Neural progenitor cell (in vitro differentiated cells): Measurements from ENCODE around the gene CDK2AP2. TPM values are rescaled to one million over a fixed set of nuclear protein-coding genes. Genes with fewer than 3 reads are reported as not detected.
"Not testable (repeated sequence)": the region's sequence is repeated elsewhere in the genome, so short reads cannot be mapped to it uniquely, and the experiment has no call there.

Experiments
- DNase-seq: peaks from one replicate; pipeline ENCODE4 v3.0.0-alpha.2; 2016; ENCODE audit warnings: low spot score
- H2AFZ ChIP-seq: fragments of 200-600 bp; sonication (generic); replicated peaks from 2 replicates; pipeline ENCODE4 v1.6.1; 2016; ENCODE audit warnings: antibody characterized with exemption
- H3F3A ChIP-seq: fragments of 200-600 bp; sonication (generic); 2 replicates; pipeline ENCODE4 v1.6.1; 2016; ENCODE audit warnings: antibody characterized with exemption, low read depth
- H3K27ac ChIP-seq: fragments of 200-600 bp; sonication (generic); 2 replicates; pipeline ENCODE4 v1.5.1; 2016; ENCODE audit warnings: mild to moderate bottlenecking
- H3K27me3 ChIP-seq: fragments of 200-600 bp; sonication (generic); 2 replicates; pipeline ENCODE4 v1.6.1; 2016; ENCODE audit warnings: mild to moderate bottlenecking, moderate library complexity
- H3K36me3 ChIP-seq: fragments of 200-600 bp; sonication (generic); 2 replicates; pipeline ENCODE4 v1.5.1; 2016
- H3K4me1 ChIP-seq: fragments of 200-600 bp; sonication (generic); 2 replicates; pipeline ENCODE4 v1.6.1; 2016; ENCODE audit warnings: mixed run types
- H3K4me2 ChIP-seq: fragments of 200-600 bp; sonication (generic); 2 replicates; pipeline ENCODE4 v1.6.1; 2016
- H3K4me3 ChIP-seq: fragments of 200-600 bp; sonication (generic); 2 replicates; pipeline ENCODE4 v1.5.1; 2016
- H3K79me2 ChIP-seq: fragments of 200-600 bp; sonication (generic); 2 replicates; pipeline ENCODE4 v1.6.1; 2016; ENCODE audit warnings: low read depth
- H3K9ac ChIP-seq: fragments of 200-600 bp; sonication (generic); 2 replicates; pipeline ENCODE4 v1.6.1; 2016
- H3K9me3 ChIP-seq: fragments of 200-600 bp; sonication (generic); 2 replicates; pipeline ENCODE4 v1.5.1; 2016; ENCODE audit warnings: low read depth
- H4K20me1 ChIP-seq: fragments of 200-600 bp; sonication (generic); 2 replicates; pipeline ENCODE4 v1.6.1; 2016; ENCODE audit warnings: low read depth
- H3K27ac Mint-ChIP-seq: 3 replicates; pipeline ENCODE4 v1.8.0; 2021; ENCODE audit warnings: mixed read lengths
- H3K27me3 Mint-ChIP-seq: 2 replicates; pipeline ENCODE4 v1.8.0; 2022; ENCODE audit warnings: low read depth, mild to moderate bottlenecking, inconsistent platforms, moderate library complexity, mixed read lengths; ENCODE audit not compliant: insufficient read depth
- H3K36me3 Mint-ChIP-seq: 3 replicates; pipeline ENCODE4 v1.8.0; 2021; ENCODE audit warnings: mixed read lengths
- H3K4me1 Mint-ChIP-seq: 3 replicates; pipeline ENCODE4 v1.8.0; 2021; ENCODE audit warnings: mixed read lengths
- H3K4me3 Mint-ChIP-seq: 3 replicates; pipeline ENCODE4 v1.8.0; 2021; ENCODE audit warnings: mild to moderate bottlenecking, moderate library complexity, mixed read lengths
- H3K9me3 Mint-ChIP-seq: 3 replicates; pipeline ENCODE4 v1.8.0; 2020; ENCODE audit warnings: mixed read lengths
- CTCF ChIP-seq: fragments of 200-600 bp; sonication (generic); IDR thresholded peaks from 2 replicates; pipeline ENCODE4 v1.5.1; 2017; ENCODE audit warnings: antibody characterized with exemption, mild to moderate bottlenecking
- EZH2 ChIP-seq: fragments of 200-600 bp; sonication (generic); IDR thresholded peaks from 2 replicates; pipeline ENCODE4 v1.6.1; 2017; ENCODE audit warnings: antibody characterized with exemption, mild to moderate bottlenecking, moderate library complexity
- EZH2phosphoT487 ChIP-seq: fragments of 200-600 bp; sonication (generic); IDR thresholded peaks from 2 replicates; pipeline ENCODE4 v1.6.1; 2017; ENCODE audit warnings: antibody characterized with exemption
- total RNA-seq: library from RNA; depleted of rRNA; stranded (reverse); fragments of >200 nt; gene quantifications from 2 replicates; pipeline ENCODE4 v1.2.3, GENCODE V29; 2015; ENCODE audit warnings: low replicate concordance

Gene CDK2AP2
- total RNA-seq, 1 donor from 2014 or later = 2.1 TPM

- peaks cover 36% of the 10 kb centered on the region for H3K4me1 Mint-ChIP-seq
- peak overlapping the region; percentile 59 for H3K27ac Mint-ChIP-seq
- no peaks in the 10 kb centered on the region for H3F3A ChIP-seq
- no peak overlapping the region for H3K9ac ChIP-seq
- no peaks in the 10 kb centered on the region for H3K9me3 Mint-ChIP-seq
- no peaks in the 10 kb centered on the region for H3K36me3 ChIP-seq
- H3K36me3 Mint-ChIP-seq = peaks cover 12% of the 10 kb centered on the region
- H3K4me3 ChIP-seq = peak overlapping the region; percentile 39
- TF ChIP-seq EZH2phosphoT487 (no peak), CTCF (no peak), EZH2 (no peak)
- no peaks in the 10 kb centered on the region for H3K4me1 ChIP-seq
- DNase-seq = no peak
- H3K4me2 ChIP-seq = peak overlapping the region; percentile 68
- peaks cover 8% of the 10 kb centered on the region for H3K27me3 Mint-ChIP-seq
- peak overlapping the region; percentile 92 for H3K4me3 Mint-ChIP-seq
- peaks cover 11% of the 10 kb centered on the region for H3K27me3 ChIP-seq
- no peak overlapping the region for H2AFZ ChIP-seq
- H3K27ac ChIP-seq = no peak overlapping the region
- no peaks in the 10 kb centered on the region for H4K20me1 ChIP-seq
- no peaks in the 10 kb centered on the region for H3K9me3 ChIP-seq
- H3K79me2 ChIP-seq = peaks cover 11% of the 10 kb centered on the region
Observed at GRCh38 chr11:67483831-67484665, 23.9 kb downstream of the CDK2AP2 start.

GRCh38 chr11:67482827-67483798 lies 24.8 kb downstream of the CDK2AP2 start, which contains the start of gene AIP:
Gene AIP, plus strand, starts transcription at chr11:67483026. Its CDS starts 133 bp downstream, at chr11:67483159.
- H3K36me3 ChIP-seq = no peaks in the 10 kb centered on the region
- peak within 1 kb of the TSS; percentile 39 for H3K4me3 ChIP-seq
- H3K27ac Mint-ChIP-seq = peak within 1 kb of the TSS; percentile 100
- H2AFZ ChIP-seq = peak within 1 kb of the TSS; percentile 84
- peaks cover 8% of the 10 kb centered on the region for H3K27me3 Mint-ChIP-seq
- no peak for TF ChIP-seq EZH2phosphoT487
- no peak for TF ChIP-seq EZH2
- no peak for TF ChIP-seq CTCF
- no peaks in the 10 kb centered on the region for H3K4me1 ChIP-seq
- peaks cover 11% of the 10 kb centered on the region for H3K27me3 ChIP-seq
- H3F3A ChIP-seq = no peaks in the 10 kb centered on the region
- H3K27ac ChIP-seq = no peak within 1 kb of the TSS
- H3K36me3 Mint-ChIP-seq = peaks cover 12% of the 10 kb centered on the region
- peak; percentile 99 for DNase-seq
- H3K4me3 Mint-ChIP-seq = peak within 1 kb of the TSS; percentile 92
- no peaks in the 10 kb centered on the region for H3K9me3 ChIP-seq
- H3K9ac ChIP-seq = no peak within 1 kb of the TSS
- H4K20me1 ChIP-seq = no peaks in the 10 kb centered on the region
- H3K4me2 ChIP-seq = peak within 1 kb of the TSS; percentile 68
- peaks cover 11% of the 10 kb centered on the region for H3K79me2 ChIP-seq
- peaks cover 36% of the 10 kb centered on the region for H3K4me1 Mint-ChIP-seq
- peaks cover under 1% of the 10 kb centered on the region for H3K9me3 Mint-ChIP-seq

GRCh38 chr11:67482275-67482826 lies 25.6 kb downstream of the CDK2AP2 start:
- H4K20me1 ChIP-seq = no peaks in the 10 kb centered on the region
- H3K27ac Mint-ChIP-seq = peak overlapping the region; percentile 100
- peak overlapping the region; percentile 39 for H3K4me3 ChIP-seq
- peak overlapping the region; percentile 48 for H2AFZ ChIP-seq
- H3K4me1 Mint-ChIP-seq = peaks cover 39% of the 10 kb centered on the region
- no peaks in the 10 kb centered on the region for H3K9me3 ChIP-seq
- peaks cover 10% of the 10 kb centered on the region for H3K36me3 Mint-ChIP-seq
- H3K9me3 Mint-ChIP-seq = peaks cover 2% of the 10 kb centered on the region
- H3F3A ChIP-seq = no peaks in the 10 kb centered on the region
- H3K36me3 ChIP-seq = no peaks in the 10 kb centered on the region
- H3K27ac ChIP-seq = no peak overlapping the region
- H3K27me3 ChIP-seq = peaks cover 11% of the 10 kb centered on the region
- H3K27me3 Mint-ChIP-seq = peaks cover 9% of the 10 kb centered on the region
- TF ChIP-seq EZH2phosphoT487 (no peak), CTCF (no peak), EZH2 (no peak)
- no peaks in the 10 kb centered on the region for H3K4me1 ChIP-seq
- no peak for DNase-seq
- peaks cover 11% of the 10 kb centered on the region for H3K79me2 ChIP-seq
- H3K4me3 Mint-ChIP-seq = peak overlapping the region; percentile 92
- peak overlapping the region; percentile 68 for H3K4me2 ChIP-seq
- no peak overlapping the region for H3K9ac ChIP-seq

- not testable (repeated sequence) for H3F3A ChIP-seq, H3K9ac ChIP-seq, H3K27ac ChIP-seq, DNase-seq, H3K27me3 ChIP-seq, H3K36me3 Mint-ChIP-seq, H3K4me1 ChIP-seq, H2AFZ ChIP-seq, H3K9me3 ChIP-seq, H4K20me1 ChIP-seq, H3K4me3 ChIP-seq, H3K4me2 ChIP-seq, H3K4me3 Mint-ChIP-seq, H3K79me2 ChIP-seq, H3K36me3 ChIP-seq
- Mint-ChIP-seq H3K27me3 (peaks cover 10% of the 10 kb centered on the region), H3K9me3 (peaks cover 12% of the 10 kb centered on the region), H3K27ac (peak overlapping the region; percentile 55), H3K4me1 (peaks cover 27% of the 10 kb centered on the region)
Observed at GRCh38 chr11:67477344-67478050, 30.5 kb downstream of the CDK2AP2 start.
